Trophoblast cell (in vitro differentiated cells and primary cell): Measurements from ENCODE around the gene CHST11.

ENCODE experiments used
- DNase-seq, 2 donors: peaks; one replicate each; pipeline ENCODE4 v3.0.0-alpha.2; 2016
- H2AFZ ChIP-seq: 2 replicates; pipeline ENCODE4 v1.6.1; 2013; ENCODE audit warnings: low read length, moderate library complexity, mild to moderate bottlenecking; ENCODE audit not compliant: insufficient read depth, poor library complexity
- H2AK5ac ChIP-seq: 2 replicates; pipeline ENCODE4 v1.6.1; 2013; ENCODE audit warnings: mild to moderate bottlenecking, low read length
- H2BK120ac ChIP-seq: 2 replicates; pipeline ENCODE4 v1.6.1; 2013; ENCODE audit warnings: low read length, mild to moderate bottlenecking, moderate library complexity; ENCODE audit not compliant: insufficient read depth, poor library complexity
- H2BK12ac ChIP-seq: 2 replicates; pipeline ENCODE4 v1.6.1; 2013; ENCODE audit warnings: mild to moderate bottlenecking, low read length, moderate library complexity
- H2BK5ac ChIP-seq: 2 replicates; pipeline ENCODE4 v1.6.1; 2013; ENCODE audit warnings: low read length, low read depth, moderate library complexity, mild to moderate bottlenecking; ENCODE audit not compliant: poor library complexity
- H3K14ac ChIP-seq: 2 replicates; pipeline ENCODE4 v1.6.1; 2013; ENCODE audit warnings: mild to moderate bottlenecking, low read length
- H3K18ac ChIP-seq: 2 replicates; pipeline ENCODE4 v1.6.1; 2013; ENCODE audit warnings: mild to moderate bottlenecking, low read length
- H3K23ac ChIP-seq: 2 replicates; pipeline ENCODE4 v1.6.1; 2013; ENCODE audit warnings: low read length
- H3K27ac ChIP-seq: 2 replicates; pipeline ENCODE4 v1.5.1; 2013; ENCODE audit warnings: low read depth, mild to moderate bottlenecking, inconsistent platforms, low read length, moderate library complexity
- H3K27me3 ChIP-seq: 2 replicates; pipeline ENCODE4 v1.6.1; 2013; ENCODE audit warnings: inconsistent platforms, mild to moderate bottlenecking, low read length, moderate library complexity; ENCODE audit not compliant: insufficient read depth
- H3K36me3 ChIP-seq, 2 experiments: 1 replicate in 1 of 2; 2 replicates in 1 of 2; pipeline ENCODE4 v1.6.1; 2013; ENCODE audit warnings: low read length in 2 of 2, mild to moderate bottlenecking in 2 of 2, moderate library complexity in 1 of 2; ENCODE audit not compliant: insufficient read depth in 2 of 2, control insufficient read depth in 1 of 2
- H3K4ac ChIP-seq: 2 replicates; pipeline ENCODE4 v1.6.1; 2013; ENCODE audit warnings: low read depth, mild to moderate bottlenecking, low read length, moderate library complexity
- H3K4me1 ChIP-seq, 2 experiments: 1 replicate in 1 of 2; 2 replicates in 1 of 2; pipeline ENCODE4 v1.6.1; 2013; ENCODE audit warnings: low read length in 2 of 2, mild to moderate bottlenecking in 2 of 2, moderate library complexity in 1 of 2; ENCODE audit not compliant: insufficient read depth in 2 of 2, control insufficient read depth in 1 of 2
- H3K4me2 ChIP-seq: 2 replicates; pipeline ENCODE4 v1.6.1; 2013; ENCODE audit warnings: inconsistent platforms, mild to moderate bottlenecking, low read length, moderate library complexity
- H3K4me3 ChIP-seq: 2 replicates; pipeline ENCODE4 v1.5.1; 2013; ENCODE audit warnings: mild to moderate bottlenecking, low read depth, low read length, inconsistent platforms
- H3K79me1 ChIP-seq: one replicate; pipeline ENCODE4 v1.6.1; 2013; ENCODE audit warnings: low read length
- H3K79me2 ChIP-seq: 2 replicates; pipeline ENCODE4 v1.6.1; 2013; ENCODE audit warnings: low read length, mild to moderate bottlenecking; ENCODE audit not compliant: control insufficient read depth, insufficient read depth, poor library complexity
- H3K9ac ChIP-seq: 2 replicates; pipeline ENCODE4 v1.6.1; 2013; ENCODE audit warnings: mild to moderate bottlenecking, low read length
- H3K9me3 ChIP-seq: 2 replicates; pipeline ENCODE4 v1.6.1; 2013; ENCODE audit warnings: low read depth, mild to moderate bottlenecking, control low read depth, inconsistent platforms, low read length; ENCODE audit not compliant: insufficient read depth
- H4K12ac ChIP-seq: 2 replicates; pipeline ENCODE4 v1.6.1; 2013; ENCODE audit warnings: low read depth, mild to moderate bottlenecking, low read length, moderate library complexity
- H4K8ac ChIP-seq: 2 replicates; pipeline ENCODE4 v1.6.1; 2013; ENCODE audit warnings: low read depth, mild to moderate bottlenecking, low read length, moderate library complexity
- H4K91ac ChIP-seq: one replicate; pipeline ENCODE4 v1.6.1; 2013; ENCODE audit warnings: low read depth, mild to moderate bottlenecking, low read length, moderate library complexity
- WGBS: extraction: QIAGEN DNeasy Blood & Tissue Kit; methylation state at CpG from one replicate; pipeline ENCODE4 v1.1.7; 2013; ENCODE audit warnings: missing lambda C conversion rate; ENCODE audit not compliant: insufficient read length, insufficient coverage; ENCODE audit errors: extremely low coverage; 5-methylcytosine and 5-hydroxymethylcytosine counted together

CHST11 gene

GRCh38 chr12:104423273-104423672, 33.5 kb upstream of the CHST11 start:
- no peak overlapping the region for H4K91ac ChIP-seq
- no peak overlapping the region for H3K4me3 ChIP-seq
- peaks cover 0 to 2% of the 10 kb centered on the region in 2 experiments for H3K4me1 ChIP-seq
- no peak overlapping the region for H4K8ac ChIP-seq
- WGBS: no CpG with 5 or more reads among the region's 3 CpGs
- H2BK120ac ChIP-seq: no peak overlapping the region
- H2AK5ac ChIP-seq: no peak overlapping the region
- no peak overlapping the region for H2AFZ ChIP-seq
- H3K27me3 ChIP-seq: no peaks in the 10 kb centered on the region
- no peaks in the 10 kb centered on the region for H3K79me1 ChIP-seq
- DNase-seq: peak; percentile 68 to 76
- no peak overlapping the region for H3K23ac ChIP-seq
- H3K14ac ChIP-seq: no peak overlapping the region
- no peaks in the 10 kb centered on the region for H3K79me2 ChIP-seq
- no peak overlapping the region for H3K18ac ChIP-seq
- H3K36me3 ChIP-seq: no peaks in the 10 kb centered on the region
- H2BK5ac ChIP-seq: no peak overlapping the region
- no peak overlapping the region for H3K4me2 ChIP-seq
- H3K4ac ChIP-seq: no peak overlapping the region
- H3K27ac ChIP-seq: no peak overlapping the region
- no peak overlapping the region for H4K12ac ChIP-seq
- no peak overlapping the region for H3K9ac ChIP-seq
- H3K9me3 ChIP-seq: no peaks in the 10 kb centered on the region
- no peak overlapping the region for H2BK12ac ChIP-seq

GRCh38 chr12:104423809-104424208, 32.9 kb upstream of the CHST11 start:
- WGBS: no CpG with 5 or more reads among the region's 5 CpGs
- H3K79me2 ChIP-seq: no peaks in the 10 kb centered on the region
- no peak overlapping the region for H3K9ac ChIP-seq
- H3K9me3 ChIP-seq: no peaks in the 10 kb centered on the region
- no peak overlapping the region for H3K4ac ChIP-seq
- H3K4me3 ChIP-seq: no peak overlapping the region
- no peak overlapping the region for H3K23ac ChIP-seq
- no peak overlapping the region for H3K14ac ChIP-seq
- no peaks in the 10 kb centered on the region for H3K79me1 ChIP-seq
- no peaks in the 10 kb centered on the region for H3K36me3 ChIP-seq
- no peak overlapping the region for H3K4me2 ChIP-seq
- no peaks in the 10 kb centered on the region for H3K27me3 ChIP-seq
- no peak overlapping the region for H4K91ac ChIP-seq
- no peak overlapping the region for H2AFZ ChIP-seq
- H3K18ac ChIP-seq: no peak overlapping the region
- no peak for DNase-seq
- H2AK5ac ChIP-seq: no peak overlapping the region
- peaks cover 0 to 2% of the 10 kb centered on the region in 2 experiments for H3K4me1 ChIP-seq
- H3K27ac ChIP-seq: no peak overlapping the region
- no peak overlapping the region for H2BK5ac ChIP-seq
- H2BK120ac ChIP-seq: no peak overlapping the region
- H4K12ac ChIP-seq: no peak overlapping the region
- no peak overlapping the region for H2BK12ac ChIP-seq
- H4K8ac ChIP-seq: no peak overlapping the region

- no peak overlapping the region for H3K9ac ChIP-seq
- no peak overlapping the region for H2BK12ac ChIP-seq
- H4K12ac ChIP-seq: no peak overlapping the region
- no peak for DNase-seq
- H3K18ac ChIP-seq: no peak overlapping the region
- H2AFZ ChIP-seq: no peak overlapping the region
- H3K14ac ChIP-seq: no peak overlapping the region
- no peaks in the 10 kb centered on the region for H3K36me3 ChIP-seq
- H2AK5ac ChIP-seq: no peak overlapping the region
- H3K23ac ChIP-seq: no peak overlapping the region
- H3K79me2 ChIP-seq: no peaks in the 10 kb centered on the region
- no peak overlapping the region for H4K8ac ChIP-seq
- no peaks in the 10 kb centered on the region for H3K79me1 ChIP-seq
- no peak overlapping the region for H2BK120ac ChIP-seq
- H3K27me3 ChIP-seq: no peaks in the 10 kb centered on the region
- H3K27ac ChIP-seq: no peak overlapping the region
- no peak overlapping the region for H3K4ac ChIP-seq
- no CpG with 5 or more reads among the region's 1 CpG for WGBS
- no peak overlapping the region for H2BK5ac ChIP-seq
- peaks cover 0 to 2% of the 10 kb centered on the region in 2 experiments for H3K4me1 ChIP-seq
- H3K9me3 ChIP-seq: no peaks in the 10 kb centered on the region
- no peak overlapping the region for H3K4me2 ChIP-seq
- H4K91ac ChIP-seq: no peak overlapping the region
- H3K4me3 ChIP-seq: no peak overlapping the region
These were observed 31.8 kb upstream of the CHST11 start for GRCh38 chr12:104424955-104425354.

GRCh38 chr12:104425614-104426013, 31.1 kb upstream of the CHST11 start:
- peaks cover 0 to 2% of the 10 kb centered on the region in 2 experiments for H3K4me1 ChIP-seq
- H3K9me3 ChIP-seq: no peaks in the 10 kb centered on the region
- no peak overlapping the region for H3K23ac ChIP-seq
- H3K4me2 ChIP-seq: no peak overlapping the region
- no peak overlapping the region for H3K27ac ChIP-seq
- no peak overlapping the region for H4K12ac ChIP-seq
- no peak overlapping the region for H3K14ac ChIP-seq
- DNase-seq: no peak
- H2AK5ac ChIP-seq: no peak overlapping the region
- H2AFZ ChIP-seq: no peak overlapping the region
- H3K36me3 ChIP-seq: no peaks in the 10 kb centered on the region
- H3K79me1 ChIP-seq: no peaks in the 10 kb centered on the region
- H3K27me3 ChIP-seq: no peaks in the 10 kb centered on the region
- no peak overlapping the region for H3K18ac ChIP-seq
- H4K91ac ChIP-seq: no peak overlapping the region
- no peak overlapping the region for H3K4me3 ChIP-seq
- no peak overlapping the region for H2BK120ac ChIP-seq
- H2BK12ac ChIP-seq: no peak overlapping the region
- H3K4ac ChIP-seq: no peak overlapping the region
- H3K79me2 ChIP-seq: no peaks in the 10 kb centered on the region
- no peak overlapping the region for H3K9ac ChIP-seq
- no peak overlapping the region for H4K8ac ChIP-seq
- H2BK5ac ChIP-seq: no peak overlapping the region
- WGBS: no CpG with 5 or more reads among the region's 4 CpGs
